CD14-positive monocyte (primary cell): ENCODE data around the gene RPL27. TPM values are rescaled to one million over a fixed set of nuclear protein-coding genes. Genes with fewer than 3 reads are reported as not detected.

Source experiments
- DNase-seq, 3 donors: peaks; one replicate each; pipeline ENCODE4 v3.0.0-alpha.2; 2011 to 2022
- H2AFZ ChIP-seq: 2 replicates; pipeline ENCODE4 v1.6.0; 2012; ENCODE audit warnings: mild to moderate bottlenecking, low read depth, low read length, inconsistent platforms; ENCODE audit not compliant: insufficient read depth, poor library complexity, severe bottlenecking
- H3K27ac ChIP-seq, 2 donors: 1 replicate in 1 of 2; 2 replicates in 1 of 2; pipeline ENCODE4 v1.5.1; 2012 to 2013; ENCODE audit warnings: low read length in 2 of 2, control low read depth in 1 of 2, inconsistent platforms in 1 of 2, low read depth in 1 of 2, mild to moderate bottlenecking in 1 of 2
- H3K27me3 ChIP-seq, 2 donors: one replicate each; pipeline versions ENCODE4 v1.6.0 to v1.6.1; 2011 to 2013; ENCODE audit warnings: low read length in 2 of 2; ENCODE audit not compliant: control insufficient read depth in 2 of 2, insufficient read depth in 2 of 2
- H3K36me3 ChIP-seq, 2 donors: replicated peaks in 1 of 2; 1 replicate in 1 of 2; 2 replicates in 1 of 2; pipeline versions ENCODE4 v1.5.1 to v1.6.1; 2012 to 2013; ENCODE audit warnings: low read length in 2 of 2, control low read depth in 1 of 2, inconsistent platforms in 1 of 2, mild to moderate bottlenecking in 1 of 2; ENCODE audit not compliant: insufficient read depth in 2 of 2, control insufficient read depth in 1 of 2
- H3K4me1 ChIP-seq, 2 donors: 1 replicate in 1 of 2; 2 replicates in 1 of 2; pipeline versions ENCODE4 v1.5.1 to v1.6.1; 2012 to 2013; ENCODE audit warnings: low read length in 2 of 2, control low read depth in 1 of 2, inconsistent platforms in 1 of 2, mild to moderate bottlenecking in 1 of 2, moderate library complexity in 1 of 2; ENCODE audit not compliant: insufficient read depth in 2 of 2, control insufficient read depth in 1 of 2
- H3K4me2 ChIP-seq: replicated peaks from 2 replicates; pipeline ENCODE3; 2012; ENCODE audit warnings: low read length, moderate library complexity, mild to moderate bottlenecking; ENCODE audit not compliant: poor library complexity, severe bottlenecking; ENCODE audit errors: extremely low read depth
- H3K4me3 ChIP-seq, 3 experiments: fragments of 200-600 bp in 1 of 3; sonication (generic) in 1 of 3; replicated peaks in 1 of 3; 1 replicate in 2 of 3; 2 replicates in 1 of 3; pipeline ENCODE4 v1.5.1; 2011 to 2013; ENCODE audit warnings: low read length in 3 of 3, mild to moderate bottlenecking in 3 of 3, control low read depth in 2 of 3, low read depth in 2 of 3, inconsistent platforms in 1 of 3, moderate library complexity in 1 of 3
- H3K79me2 ChIP-seq: 2 replicates; pipeline ENCODE4 v1.6.0; 2012; ENCODE audit warnings: mild to moderate bottlenecking, control low read depth, inconsistent platforms, low read length, moderate library complexity; ENCODE audit not compliant: insufficient read depth
- H3K9ac ChIP-seq: 2 replicates; pipeline ENCODE4 v1.6.0; 2017; ENCODE audit warnings: low read length, mild to moderate bottlenecking; ENCODE audit not compliant: insufficient read depth, poor library complexity, severe bottlenecking
- H3K9me3 ChIP-seq, 2 donors: replicated peaks in 1 of 2; 1 replicate in 1 of 2; 2 replicates in 1 of 2; pipeline versions ENCODE4 v1.5.1 to v1.6.1; 2012 to 2013; ENCODE audit warnings: low read length in 2 of 2, control low read depth in 1 of 2; ENCODE audit not compliant: control insufficient read depth in 1 of 2, insufficient read depth in 1 of 2
- H4K20me1 ChIP-seq: 2 replicates; pipeline ENCODE4 v1.6.0; 2012; ENCODE audit warnings: mild to moderate bottlenecking, low read length, control low read depth, moderate library complexity; ENCODE audit not compliant: insufficient read depth
- H3K27ac Mint-ChIP-seq, 7 donors: one replicate each; pipeline ENCODE4 v1.8.0; 2020; ENCODE audit warnings: mild to moderate bottlenecking in 7 of 7, mixed read lengths in 7 of 7, moderate library complexity in 6 of 7, inconsistent platforms in 2 of 7
- H3K27me3 Mint-ChIP-seq, 3 donors: one replicate each; pipeline ENCODE4 v1.8.0; 2021 to 2022; ENCODE audit warnings: low read depth in 3 of 3, mild to moderate bottlenecking in 3 of 3, mixed read lengths in 3 of 3, moderate library complexity in 3 of 3, inconsistent platforms in 1 of 3
- H3K36me3 Mint-ChIP-seq, 2 donors: one replicate each; pipeline ENCODE4 v1.8.0; 2020; ENCODE audit warnings: mixed read lengths in 2 of 2, inconsistent platforms in 1 of 2, mild to moderate bottlenecking in 1 of 2
- H3K4me1 Mint-ChIP-seq: one replicate; pipeline ENCODE4 v1.8.0; 2020; ENCODE audit warnings: mild to moderate bottlenecking, mixed read lengths
- H3K4me3 Mint-ChIP-seq, 2 donors: one replicate each; pipeline ENCODE4 v1.8.0; 2020; ENCODE audit warnings: mild to moderate bottlenecking in 2 of 2, mixed read lengths in 2 of 2, moderate library complexity in 1 of 2
- H3K9me3 Mint-ChIP-seq, 7 donors: one replicate each; pipeline ENCODE4 v1.8.0; 2020 to 2022; ENCODE audit warnings: mixed read lengths in 7 of 7, mild to moderate bottlenecking in 6 of 7, moderate library complexity in 6 of 7, inconsistent platforms in 2 of 7
- WGBS: methylation state at CpG from one replicate; pipeline ENCODE4 v1.1.5; 2013; ENCODE audit warnings: missing lambda C conversion rate; ENCODE audit not compliant: insufficient coverage; 5-methylcytosine and 5-hydroxymethylcytosine counted together
- intact Hi-C, 2 donors: fragments of 100-400 bp; cut with micrococcal nuclease; formaldehyde crosslinking; loops; one replicate each; pipeline versions ENCODE4 v1.15.0 to v1.15.1; 2023
- polyA plus RNA-seq, 3 donors: library from polyadenylated mRNA; depleted of rRNA in 1 of 3; unstranded in 2 of 3; stranded (reverse) in 1 of 3; fragments of 300-500 nt in 2 of 3; fragments of >200 nt in 1 of 3; fragmentation: Illumina TruSeq in 2 of 3; gene quantifications; 1 replicate in 2 of 3; 2 replicates in 1 of 3; pipeline ENCODE4 v1.2.3, GENCODE V29; 2012 to 2021
- TF ChIP-seq, protein P1 (sequence below): fragments of 200-600 bp; IDR thresholded peaks from one replicate; pipeline ENCODE4 v1.8.0; 2022; ENCODE audit warnings: antibody characterized with exemption, mild to moderate bottlenecking

RPL27 gene
- polyA plus RNA-seq, 3 donors: 1,073 to 2,156 (median 1,232) TPM

DNA sequence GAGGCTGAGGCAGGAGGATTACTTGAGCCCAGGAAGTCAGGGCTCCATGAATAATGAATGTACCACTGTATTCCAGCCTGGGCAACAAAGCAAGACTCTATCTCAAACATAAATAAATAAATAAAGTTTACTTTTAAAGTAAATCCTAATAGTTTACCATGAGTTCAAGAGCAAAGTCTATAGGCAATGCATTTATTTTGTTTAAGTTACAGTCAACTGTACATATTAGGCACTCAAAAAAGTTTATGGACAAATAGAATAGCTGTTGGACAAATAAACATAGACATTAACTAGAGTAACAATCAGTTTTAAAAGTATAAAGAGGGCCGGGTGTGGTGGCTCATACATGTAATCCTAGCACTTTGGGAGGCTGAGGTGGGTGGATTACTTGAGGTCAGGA is 30.3 kb upstream of the RPL27 start:
- Mint-ChIP-seq H3K4me1 (peaks cover 16% of the 10 kb centered on the region), H3K4me3 (no peak overlapping the region), H3K27ac (no peak overlapping the region), H3K9me3 (peaks cover 0 to 2% (median 0%) of the 10 kb centered on the region in 7 donors), H3K36me3 (no peaks in the 10 kb centered on the region), H3K27me3 (peaks cover 0 to 2% (median 0%) of the 10 kb centered on the region in 3 donors)
- no peak overlapping the region for H3K4me2 ChIP-seq
- no peaks in the 10 kb centered on the region for H3K27me3 ChIP-seq
- H3K4me1 ChIP-seq: peaks cover 9 to 10% of the 10 kb centered on the region in 2 donors
- H3K27ac ChIP-seq: no peak overlapping the region
- DNase-seq: no peak
- H3K9ac ChIP-seq: no peak overlapping the region
- no peaks in the 10 kb centered on the region for H3K9me3 ChIP-seq
- H2AFZ ChIP-seq: no peak overlapping the region
- H3K36me3 ChIP-seq: no peaks in the 10 kb centered on the region
- TF ChIP-seq, protein P1, sequence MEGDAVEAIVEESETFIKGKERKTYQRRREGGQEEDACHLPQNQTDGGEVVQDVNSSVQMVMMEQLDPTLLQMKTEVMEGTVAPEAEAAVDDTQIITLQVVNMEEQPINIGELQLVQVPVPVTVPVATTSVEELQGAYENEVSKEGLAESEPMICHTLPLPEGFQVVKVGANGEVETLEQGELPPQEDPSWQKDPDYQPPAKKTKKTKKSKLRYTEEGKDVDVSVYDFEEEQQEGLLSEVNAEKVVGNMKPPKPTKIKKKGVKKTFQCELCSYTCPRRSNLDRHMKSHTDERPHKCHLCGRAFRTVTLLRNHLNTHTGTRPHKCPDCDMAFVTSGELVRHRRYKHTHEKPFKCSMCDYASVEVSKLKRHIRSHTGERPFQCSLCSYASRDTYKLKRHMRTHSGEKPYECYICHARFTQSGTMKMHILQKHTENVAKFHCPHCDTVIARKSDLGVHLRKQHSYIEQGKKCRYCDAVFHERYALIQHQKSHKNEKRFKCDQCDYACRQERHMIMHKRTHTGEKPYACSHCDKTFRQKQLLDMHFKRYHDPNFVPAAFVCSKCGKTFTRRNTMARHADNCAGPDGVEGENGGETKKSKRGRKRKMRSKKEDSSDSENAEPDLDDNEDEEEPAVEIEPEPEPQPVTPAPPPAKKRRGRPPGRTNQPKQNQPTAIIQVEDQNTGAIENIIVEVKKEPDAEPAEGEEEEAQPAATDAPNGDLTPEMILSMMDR: no peak
- H4K20me1 ChIP-seq: no peaks in the 10 kb centered on the region
- H3K4me3 ChIP-seq: no peak overlapping the region
- intact Hi-C loops: no loop called here
- peaks cover 7% of the 10 kb centered on the region for H3K79me2 ChIP-seq
- WGBS: no CpG with 5 or more reads among the region's 1 CpG

DNA sequence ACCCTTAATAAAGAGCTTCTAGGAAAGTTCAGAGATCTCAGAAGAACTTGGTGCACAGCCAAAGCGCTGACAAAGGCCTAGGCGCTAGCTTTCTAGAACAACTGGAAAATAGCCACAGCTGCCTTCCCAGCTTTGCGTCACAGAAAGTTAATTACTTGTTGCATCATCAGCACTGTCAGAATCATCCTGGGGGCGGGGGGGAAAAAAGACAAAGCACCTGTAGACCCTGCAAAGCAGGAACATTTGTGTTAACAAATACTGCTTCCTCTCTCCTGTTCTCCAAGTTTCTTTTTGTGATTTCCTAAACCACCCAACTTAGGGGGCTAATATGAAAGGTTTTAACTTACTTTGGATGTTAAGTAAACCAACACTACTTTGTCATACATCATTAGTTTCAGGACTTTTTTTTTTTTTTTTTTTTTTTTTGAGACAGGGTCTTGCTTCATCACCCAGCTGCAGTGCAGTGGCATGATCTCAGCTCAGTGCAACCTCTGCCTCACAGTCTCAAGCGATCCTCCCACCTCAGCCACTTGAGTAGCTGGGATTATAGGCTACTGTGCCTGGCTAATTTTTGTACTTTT is 29.1 kb upstream of the RPL27 start:
- Histone ChIP-seq H3K79me2 (peaks cover under 1% of the 10 kb centered on the region), H4K20me1 (no peaks in the 10 kb centered on the region), H3K4me3 (no peak overlapping the region), H3K4me2 (no peak overlapping the region), H3K9ac (no peak overlapping the region), H3K27me3 (no peaks in the 10 kb centered on the region), H3K9me3 (no peaks in the 10 kb centered on the region), H3K27ac (no peak overlapping the region), H2AFZ (no peak overlapping the region), H3K36me3 (no peaks in the 10 kb centered on the region), H3K4me1 (peaks cover 0 to 2% of the 10 kb centered on the region in 2 donors)
- intact Hi-C loops: no loop called here
- Mint-ChIP-seq H3K27me3 (peaks cover 0 to 2% (median 0%) of the 10 kb centered on the region in 3 donors), H3K4me3 (no peak overlapping the region), H3K4me1 (peaks cover 8% of the 10 kb centered on the region), H3K9me3 (peaks cover 0 to 2% (median 0%) of the 10 kb centered on the region in 7 donors), H3K36me3 (no peaks in the 10 kb centered on the region), H3K27ac (peak overlapping the region in 1 of 7 donors; percentile 25)
- DNase-seq: no peak
- WGBS: 86% methylated on average over 2 of the region's 5 CpGs
- TF ChIP-seq, protein P1: no peak
